OCI-LY3 (cell line): Measurements from ENCODE around the gene PSG1.
"Not testable (repeated sequence)": the region's sequence is repeated elsewhere in the genome, so short reads cannot be mapped to it uniquely, and the experiment has no call there.

Experiments
- CTCF ChIP-seq: fragments of 200-600, 300-600 bp; sonication (generic); IDR thresholded peaks from 2 replicates; pipeline ENCODE4 v1.5.1; 2014; ENCODE audit warnings: antibody characterized with exemption, low read length, low read depth
- EZH2phosphoT487 ChIP-seq: fragments of 200-600 bp; shearing (Covaris generic); IDR thresholded peaks from 2 replicates; pipeline ENCODE4 v1.6.1; 2018; ENCODE audit warnings: antibody characterized with exemption, mixed run types, low read depth

DNA sequence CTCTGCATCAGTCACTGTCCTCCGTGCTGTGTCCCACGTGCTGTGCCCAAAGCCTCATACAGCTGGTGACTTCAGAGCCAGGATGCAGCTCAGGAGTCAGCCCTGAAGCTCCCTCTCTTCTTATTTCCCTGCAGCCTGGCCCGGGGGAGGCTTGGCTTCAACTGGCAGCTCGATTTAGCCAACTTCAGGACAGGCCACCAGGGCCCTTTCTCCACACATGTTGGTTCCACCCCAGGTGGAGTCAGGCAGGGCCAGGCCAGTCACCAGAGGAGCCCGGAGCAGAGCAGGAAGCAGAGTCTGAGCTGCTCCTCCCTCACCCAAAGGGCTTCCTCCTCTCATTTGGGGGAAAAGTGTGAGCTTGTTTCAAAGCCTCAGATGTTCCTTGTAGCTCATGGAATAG, 26.6 kb upstream of the PSG1 start:
- TF ChIP-seq CTCF, EZH2phosphoT487: not testable (repeated sequence)
